OCI-LY1 (cell line): ENCODE measurements around the gene NUBPL.

Experiments used
- H2AFZ ChIP-seq: fragments of 200-600 bp; sonication (generic), shearing (Covaris generic); 2 replicates; pipeline ENCODE4 v1.6.0; 2014; ENCODE audit warnings: antibody characterized with exemption, mild to moderate bottlenecking, low read length
- H3F3A ChIP-seq: fragments of 200-600 bp; sonication (generic), shearing (Covaris generic); 2 replicates; pipeline ENCODE4 v1.6.0; 2014; ENCODE audit warnings: mild to moderate bottlenecking, antibody characterized with exemption, low read length, moderate library complexity; ENCODE audit not compliant: insufficient read depth
- H3K27ac ChIP-seq: fragments of 200-600 bp; sonication (generic); 2 replicates; pipeline ENCODE4 v1.5.1; 2014; ENCODE audit warnings: low read length, mixed run types, mild to moderate bottlenecking, low read depth; ENCODE audit not compliant: poor library complexity, severe bottlenecking
- H3K27me3 ChIP-seq: fragments of 200-600 bp; sonication (generic); 2 replicates; pipeline ENCODE4 v1.6.0; 2014; ENCODE audit warnings: antibody characterized with exemption, mild to moderate bottlenecking, low read length, moderate library complexity; ENCODE audit not compliant: insufficient read depth
- H3K36me3 ChIP-seq: fragments of 200-600 bp; sonication (generic); 2 replicates; pipeline ENCODE4 v1.6.1; 2014; ENCODE audit warnings: mild to moderate bottlenecking, antibody characterized with exemption, low read length, moderate library complexity, mixed read lengths; ENCODE audit not compliant: insufficient read depth
- H3K4me1 ChIP-seq: fragments of 200-600 bp; sonication (generic); 2 replicates; pipeline ENCODE4 v1.5.1; 2014; ENCODE audit warnings: mild to moderate bottlenecking, low read length, moderate library complexity; ENCODE audit not compliant: insufficient read depth, severe bottlenecking
- H3K4me2 ChIP-seq: fragments of 200-600 bp; sonication (generic), shearing (Covaris generic); 2 replicates; pipeline ENCODE4 v1.6.1; 2014; ENCODE audit warnings: low read length
- H3K4me3 ChIP-seq: fragments of 200-600 bp; sonication (generic); 2 replicates; pipeline ENCODE4 v1.5.1; 2014; ENCODE audit warnings: low read length, low read depth, mild to moderate bottlenecking, mixed read lengths; ENCODE audit not compliant: poor library complexity, severe bottlenecking
- H3K79me2 ChIP-seq: fragments of 200-600 bp; shearing (Covaris generic); 2 replicates; pipeline ENCODE4 v1.6.1; 2016; ENCODE audit warnings: mixed run types, low read length, mixed read lengths; ENCODE audit not compliant: insufficient read depth
- H3K9ac ChIP-seq: fragments of 200-600 bp; sonication (generic), shearing (Covaris generic); 2 replicates; pipeline ENCODE4 v1.6.1; 2014; ENCODE audit warnings: mild to moderate bottlenecking, low read length, mixed read lengths
- H3K9me2 ChIP-seq: fragments of 200-600 bp; sonication (generic), shearing (Covaris generic); 2 replicates; pipeline ENCODE4 v1.6.1; 2014; ENCODE audit warnings: low read depth, mild to moderate bottlenecking, low read length, mixed read lengths
- H3K9me3 ChIP-seq: fragments of 200-600 bp; shearing (Covaris generic); 2 replicates; pipeline ENCODE4 v1.6.1; 2014; ENCODE audit warnings: low read length, mixed read lengths
- H4K20me1 ChIP-seq: fragments of 200-600 bp; sonication (generic), shearing (Covaris generic); 2 replicates; pipeline ENCODE4 v1.6.0; 2016; ENCODE audit warnings: mild to moderate bottlenecking, low read length; ENCODE audit not compliant: insufficient read depth
- CTCF ChIP-seq: fragments of 200-600 bp; sonication (generic), shearing (Covaris generic); IDR thresholded peaks from 2 replicates; pipeline ENCODE4 v1.5.1; 2017; ENCODE audit warnings: mild to moderate bottlenecking, antibody characterized with exemption, low read length, moderate library complexity, mixed read lengths
- EZH2 ChIP-seq: fragments of 200-600 bp; sonication (generic), shearing (Covaris generic); IDR thresholded peaks from 2 replicates; pipeline ENCODE4 v1.8.0; 2017; ENCODE audit warnings: borderline replicate concordance, mixed run types, mild to moderate bottlenecking, antibody characterized with exemption, low read length, moderate library complexity, mixed read lengths

NUBPL gene

GRCh38 chr14:31576949-31577348, 15.7 kb downstream of the NUBPL start:
- Histone ChIP-seq H3K9me3 (no peaks in the 10 kb centered on the region), H4K20me1 (no peaks in the 10 kb centered on the region), H2AFZ (no peak overlapping the region), H3K4me2 (no peak overlapping the region), H3K4me1 (no peaks in the 10 kb centered on the region), H3K9me2 (no peaks in the 10 kb centered on the region), H3K4me3 (no peak overlapping the region), H3K36me3 (no peaks in the 10 kb centered on the region), H3K79me2 (no peaks in the 10 kb centered on the region), H3K27me3 (no peaks in the 10 kb centered on the region), H3F3A (no peaks in the 10 kb centered on the region), H3K27ac (no peak overlapping the region), H3K9ac (no peak overlapping the region)
- no peak for TF ChIP-seq EZH2

GRCh38 chr14:31578266-31578665, 17.1 kb downstream of the NUBPL start:
- Histone ChIP-seq H3F3A (no peaks in the 10 kb centered on the region), H3K4me3 (no peak overlapping the region), H3K27ac (no peak overlapping the region), H3K9ac (no peak overlapping the region), H3K9me3 (no peaks in the 10 kb centered on the region), H2AFZ (no peak overlapping the region), H4K20me1 (no peaks in the 10 kb centered on the region), H3K4me2 (no peak overlapping the region), H3K9me2 (no peaks in the 10 kb centered on the region), H3K4me1 (no peaks in the 10 kb centered on the region), H3K79me2 (no peaks in the 10 kb centered on the region), H3K27me3 (no peaks in the 10 kb centered on the region), H3K36me3 (no peaks in the 10 kb centered on the region)
- no peak for TF ChIP-seq EZH2

GRCh38 chr14:31578792-31579501, 17.7 kb downstream of the NUBPL start:
- Histone ChIP-seq H3K4me1 (no peaks in the 10 kb centered on the region), H3K36me3 (no peaks in the 10 kb centered on the region), H3K9me2 (no peaks in the 10 kb centered on the region), H2AFZ (no peak overlapping the region), H3K9me3 (no peaks in the 10 kb centered on the region), H3F3A (no peaks in the 10 kb centered on the region), H3K27me3 (no peaks in the 10 kb centered on the region), H3K9ac (no peak overlapping the region), H3K27ac (no peak overlapping the region), H4K20me1 (no peaks in the 10 kb centered on the region), H3K4me2 (no peak overlapping the region), H3K4me3 (no peak overlapping the region), H3K79me2 (no peaks in the 10 kb centered on the region)
- TF ChIP-seq EZH2 (no peak), CTCF (no peak)

- H3K4me1 ChIP-seq, result no peaks in the 10 kb centered on the region
- H2AFZ ChIP-seq, result no peak overlapping the region
- H3K4me3 ChIP-seq, result no peak overlapping the region
- H3K27ac ChIP-seq, result no peak overlapping the region
- no peaks in the 10 kb centered on the region for H3K36me3 ChIP-seq
- H3K27me3 ChIP-seq, result no peaks in the 10 kb centered on the region
- no peaks in the 10 kb centered on the region for H3K9me3 ChIP-seq
- TF ChIP-seq CTCF (no peak), EZH2 (no peak)
- no peaks in the 10 kb centered on the region for H3K79me2 ChIP-seq
- no peak overlapping the region for H3K4me2 ChIP-seq
- no peak overlapping the region for H3K9ac ChIP-seq
- no peaks in the 10 kb centered on the region for H3K9me2 ChIP-seq
- no peaks in the 10 kb centered on the region for H4K20me1 ChIP-seq
- no peaks in the 10 kb centered on the region for H3F3A ChIP-seq
Measured at GRCh38 chr14:31580234-31580633, 19.0 kb downstream of the NUBPL start.
